ENCODE data around the gene USP10. TPM values are rescaled to one million over a fixed set of nuclear protein-coding genes. Genes with fewer than 3 reads are reported as not detected.

USP10 gene
- total RNA-seq, 6 experiments from 2014 or later: 41.5 to 53.2 (median 44.6) TPM

GRCh38 chr16:84821728-84822689, 122.2 kb downstream of the USP10 start:
- DNase-seq (no peak), ATAC-seq (peak in 1 of 4 donors; percentile 10)
- Histone ChIP-seq H3K36me3 (no peaks in the 10 kb centered on the region), H3K9me3 (no peaks in the 10 kb centered on the region), H3K27me3 (peaks cover 0 to 5% of the 10 kb centered on the region in 2 donors), H3K4me3 (peak overlapping the region in 1 of 3 donors; percentile 24), H3K4me1 (peaks cover 0 to 9% (median 0%) of the 10 kb centered on the region in 4 donors), H3K27ac (peak overlapping the region; percentile 18 to 54 (median 39))
- TF ChIP-seq POLR2A (IDR thresholded peaks at IDR 0.05) (no peak), CTCF (IDR thresholded peaks at IDR 0.05) (no peak)
- intact Hi-C loops (cut with DNase I): no loop called here
- WGBS (ENCODE audit: insufficient coverage, low coverage, low lambda C conversion rate, missing lambda C conversion rate): 47% methylated on average over 9 of the region's 13 CpGs

GRCh38 chr16:84822990-84823389, 123.2 kb downstream of the USP10 start:
- no peak for ATAC-seq
- peaks cover 0 to 9% (median 0%) of the 10 kb centered on the region in 4 donors for H3K4me1 ChIP-seq

GRCh38 chr16:84823484-84823883, 123.7 kb downstream of the USP10 start:
- TF ChIP-seq POLR2A (IDR thresholded peaks at IDR 0.05) (no peak), CTCF (IDR thresholded peaks at IDR 0.05) (no peak)
- WGBS (ENCODE audit: insufficient coverage, low coverage, low lambda C conversion rate, missing lambda C conversion rate): 42% methylated on average over 7 of the region's 8 CpGs
- Histone ChIP-seq H3K4me1 (peaks cover 0 to 9% (median 0%) of the 10 kb centered on the region in 4 donors), H3K4me3 (no peak overlapping the region), H3K9me3 (no peaks in the 10 kb centered on the region), H3K36me3 (no peaks in the 10 kb centered on the region), H3K27ac (no peak overlapping the region), H3K27me3 (peaks cover 0 to 5% of the 10 kb centered on the region in 2 donors)
- no peak for ATAC-seq
- intact Hi-C loops (cut with DNase I): no loop called here
- no peak for DNase-seq

More at GRCh38 chr16:84822990-84823389, 123.2 kb downstream of the USP10 start:
- Histone ChIP-seq H3K9me3 (no peaks in the 10 kb centered on the region), H3K27me3 (peaks cover 0 to 5% of the 10 kb centered on the region in 2 donors), H3K4me3 (no peak overlapping the region), H3K27ac (peak overlapping the region in 2 of 3 donors; percentile 18 to 36), H3K36me3 (no peaks in the 10 kb centered on the region)
- no peak for DNase-seq
- intact Hi-C loops (cut with DNase I): no loop called here
- 81% methylated on average over 6 of the region's 6 CpGs for WGBS (ENCODE audit: insufficient coverage, low coverage, low lambda C conversion rate, missing lambda C conversion rate)
- TF ChIP-seq CTCF (IDR thresholded peaks at IDR 0.05) (no peak), POLR2A (IDR thresholded peaks at IDR 0.05) (no peak)

- Histone ChIP-seq H3K27me3 (peaks cover 0 to 5% of the 10 kb centered on the region in 2 donors), H3K9me3 (no peaks in the 10 kb centered on the region), H3K4me3 (no peak overlapping the region), H3K4me1 (peaks cover 0 to 9% (median 0%) of the 10 kb centered on the region in 4 donors), H3K36me3 (no peaks in the 10 kb centered on the region), H3K27ac (no peak overlapping the region)
- ATAC-seq (no peak), DNase-seq (no peak)
- TF ChIP-seq POLR2A (IDR thresholded peaks at IDR 0.05) (no peak), CTCF (IDR thresholded peaks at IDR 0.05) (no peak)
- intact Hi-C loops (cut with DNase I): no loop called here
- WGBS (ENCODE audit: insufficient coverage, low coverage, low lambda C conversion rate, missing lambda C conversion rate): 53% methylated on average over 5 of the region's 5 CpGs
These were observed 124.1 kb downstream of the USP10 start for GRCh38 chr16:84823926-84824325.
